Kasumi-1 (cell line): ENCODE results near the gene TMEM242.

Experiments
- DNase-seq, 2 experiments: peaks; one replicate each; lab custom pipeline; 2025; lab: John Stamatoyannopoulos, UW

Gene TMEM242

DNA sequence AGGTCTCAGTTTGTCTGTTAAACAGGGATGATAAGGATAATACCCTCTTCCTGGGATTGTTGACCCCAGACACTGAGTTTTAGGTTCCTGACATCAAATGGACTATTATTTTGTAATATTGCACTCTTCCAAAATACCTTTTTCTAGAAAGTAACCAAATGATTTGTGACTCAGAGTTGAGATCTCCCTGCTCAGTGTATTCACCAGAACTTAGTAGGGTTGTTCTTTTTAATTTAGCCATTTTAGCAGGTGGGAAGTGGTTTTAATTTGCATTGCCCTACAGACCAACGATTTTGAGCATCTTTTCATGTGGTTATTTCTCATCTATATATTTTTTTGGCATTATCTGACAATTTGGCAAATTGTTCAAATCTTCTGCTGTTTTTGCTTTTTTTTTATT is 75.1 kb downstream of the TMEM242 start:
- no peak for DNase-seq

DNA sequence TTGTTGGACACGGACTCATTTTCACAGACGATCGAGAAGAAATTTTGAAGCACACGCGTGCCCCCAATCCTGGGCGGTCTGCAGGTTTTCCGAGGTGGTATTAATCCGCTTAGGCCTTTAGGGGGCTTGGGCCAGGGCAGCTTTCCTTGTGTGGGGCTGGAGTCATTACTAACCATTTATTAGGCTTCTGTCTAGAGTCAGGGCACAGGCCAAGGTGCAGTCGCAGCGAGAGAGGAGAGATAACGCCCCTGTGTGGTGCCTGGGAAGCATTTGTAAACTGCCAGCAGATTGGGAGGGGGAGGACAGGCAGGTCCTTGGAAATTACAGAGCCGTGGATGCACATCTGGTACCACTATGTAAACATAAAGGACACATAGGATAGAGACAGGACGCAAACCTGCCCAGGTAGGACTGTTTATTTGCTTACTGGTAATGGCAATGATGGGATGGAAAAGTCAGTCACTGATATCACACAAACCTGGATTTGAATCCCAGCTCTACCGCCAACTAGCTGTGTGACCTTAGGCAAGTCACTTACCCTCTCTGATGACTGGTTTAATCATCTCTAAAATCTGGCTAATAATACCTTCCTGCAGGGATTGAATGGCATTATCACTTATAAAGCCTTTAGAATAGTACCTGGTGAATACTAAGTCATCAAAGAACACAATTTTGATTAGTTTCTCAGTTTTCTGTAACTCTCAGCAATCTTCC is 76.4 kb downstream of the TMEM242 start:
- DNase-seq = no peak

DNA sequence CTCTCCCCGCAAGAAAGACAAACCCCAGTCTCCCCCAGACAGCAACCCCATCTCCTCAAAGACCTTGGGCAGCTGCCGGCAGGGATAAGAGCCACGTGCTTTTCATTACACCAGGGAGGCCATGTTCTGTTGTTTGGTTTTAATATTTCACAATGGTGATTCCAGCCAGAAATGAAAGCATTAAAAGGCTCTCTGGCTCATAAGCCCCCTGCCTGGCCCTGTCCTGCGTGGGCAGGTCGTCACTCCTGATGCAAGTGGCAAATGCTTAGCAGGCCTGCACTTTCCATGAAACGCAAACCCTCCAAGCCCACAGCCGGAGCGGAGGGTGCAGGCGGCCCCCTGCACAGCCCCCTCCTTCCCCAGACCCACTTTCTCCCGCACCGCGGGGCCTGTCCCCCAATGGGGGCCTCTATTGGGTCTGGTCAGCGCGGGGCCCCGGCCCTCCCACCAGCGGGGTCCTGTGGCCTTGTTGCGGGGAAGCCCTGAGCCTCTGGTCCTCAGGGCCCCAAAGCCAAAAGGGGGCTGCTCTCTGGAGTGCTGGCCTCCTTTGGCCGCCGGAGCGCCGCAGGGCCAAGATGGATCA is 77.2 kb downstream of the TMEM242 start:
- DNase-seq = no peak

DNA sequence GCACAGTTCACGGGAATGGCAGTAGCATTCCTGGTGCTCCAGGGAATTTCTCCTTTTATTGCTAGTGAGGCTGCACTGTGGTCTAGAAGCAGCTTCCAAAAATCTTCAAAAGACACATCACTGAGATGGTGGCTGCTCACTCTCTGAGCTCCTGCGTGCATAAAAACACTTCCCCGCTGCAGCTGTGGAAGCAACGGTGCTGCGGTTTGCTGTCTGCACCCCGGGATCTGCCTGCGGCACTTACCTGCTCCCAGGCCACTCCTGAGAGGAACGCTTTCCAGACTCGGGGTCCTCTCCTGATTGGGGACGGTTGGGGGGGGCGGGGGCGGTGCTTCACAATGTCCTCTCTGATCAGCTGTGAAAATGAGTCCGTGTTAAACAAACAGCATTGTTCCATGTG is 77.9 kb downstream of the TMEM242 start:
- DNase-seq = no peak

DNA sequence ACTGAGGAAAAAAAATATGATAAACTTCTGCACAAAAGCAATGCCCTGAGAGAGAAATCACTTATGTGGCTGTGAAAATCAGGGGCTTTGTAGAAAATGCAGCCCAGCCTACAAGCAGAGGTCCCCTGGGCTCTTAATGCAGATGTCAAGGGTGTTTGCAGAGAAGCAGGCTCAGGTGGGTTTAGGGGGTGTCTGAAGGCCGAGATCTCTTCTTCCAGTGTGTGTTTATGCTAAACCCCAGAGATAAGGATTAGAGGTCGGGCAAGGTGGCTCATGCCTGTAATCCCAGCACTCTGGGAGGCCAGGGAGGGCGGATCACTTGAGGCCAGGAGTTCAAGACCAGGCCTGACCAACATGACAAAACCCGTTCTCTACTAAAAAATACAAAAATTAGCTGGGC is 78.5 kb downstream of the TMEM242 start:
- no peak for DNase-seq

DNA sequence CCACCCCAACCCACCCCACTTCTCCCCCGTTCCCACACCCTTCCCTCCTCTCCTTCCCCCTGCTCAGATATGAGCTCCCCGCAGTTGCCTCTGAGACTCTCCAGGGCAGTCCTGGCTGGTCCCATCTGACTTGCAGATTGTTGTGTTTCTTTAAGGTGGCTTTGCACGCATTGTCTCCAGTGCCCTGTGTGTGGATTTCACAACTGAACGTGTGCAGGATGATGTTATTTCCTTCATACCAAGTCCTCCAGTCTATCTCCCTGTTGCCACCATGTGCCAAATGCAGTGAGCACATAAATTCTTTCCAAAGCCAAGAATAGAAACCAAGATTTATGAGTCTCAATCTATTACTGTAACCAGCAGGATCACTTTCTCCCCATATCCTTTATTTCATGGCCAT is 79.1 kb downstream of the TMEM242 start:
- DNase-seq = no peak

DNA sequence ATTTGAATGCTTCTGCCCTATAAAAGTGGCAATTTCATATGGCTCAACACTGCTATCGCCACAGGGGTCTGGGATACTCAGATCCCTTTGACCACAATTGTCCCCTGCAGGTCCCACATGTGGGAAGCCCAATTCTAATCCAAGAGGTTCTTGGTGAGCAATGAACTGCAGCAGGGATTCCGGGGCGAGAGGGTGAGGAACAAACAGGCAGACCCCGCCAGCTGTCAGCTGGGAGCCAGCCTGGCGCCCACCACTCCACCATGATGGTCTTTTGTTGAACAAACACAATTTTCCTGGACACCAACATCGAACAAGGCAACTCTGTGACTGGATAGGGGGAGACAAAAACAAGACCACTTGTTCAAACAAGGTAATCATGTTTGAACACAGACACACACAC is 80.5 kb downstream of the TMEM242 start:
- no peak for DNase-seq

DNA sequence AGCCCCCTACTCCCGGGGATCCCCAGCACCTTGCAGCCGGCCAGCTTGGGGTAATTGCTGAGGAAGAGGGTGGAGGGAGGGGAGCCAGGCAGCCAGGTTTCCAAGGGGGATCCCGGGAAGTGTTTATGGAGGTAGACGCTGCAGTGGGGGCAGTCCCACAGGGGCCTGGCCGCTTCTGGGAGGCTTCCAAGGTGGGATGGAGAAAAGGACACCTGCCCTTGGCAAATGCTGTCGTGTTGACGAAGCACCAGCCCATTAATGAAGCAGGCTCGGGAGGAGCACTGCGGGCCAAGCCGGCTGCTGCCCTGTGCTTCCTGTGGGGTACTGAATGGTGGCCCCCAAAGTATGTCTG is 82.4 kb downstream of the TMEM242 start:
- DNase-seq = no peak

DNA sequence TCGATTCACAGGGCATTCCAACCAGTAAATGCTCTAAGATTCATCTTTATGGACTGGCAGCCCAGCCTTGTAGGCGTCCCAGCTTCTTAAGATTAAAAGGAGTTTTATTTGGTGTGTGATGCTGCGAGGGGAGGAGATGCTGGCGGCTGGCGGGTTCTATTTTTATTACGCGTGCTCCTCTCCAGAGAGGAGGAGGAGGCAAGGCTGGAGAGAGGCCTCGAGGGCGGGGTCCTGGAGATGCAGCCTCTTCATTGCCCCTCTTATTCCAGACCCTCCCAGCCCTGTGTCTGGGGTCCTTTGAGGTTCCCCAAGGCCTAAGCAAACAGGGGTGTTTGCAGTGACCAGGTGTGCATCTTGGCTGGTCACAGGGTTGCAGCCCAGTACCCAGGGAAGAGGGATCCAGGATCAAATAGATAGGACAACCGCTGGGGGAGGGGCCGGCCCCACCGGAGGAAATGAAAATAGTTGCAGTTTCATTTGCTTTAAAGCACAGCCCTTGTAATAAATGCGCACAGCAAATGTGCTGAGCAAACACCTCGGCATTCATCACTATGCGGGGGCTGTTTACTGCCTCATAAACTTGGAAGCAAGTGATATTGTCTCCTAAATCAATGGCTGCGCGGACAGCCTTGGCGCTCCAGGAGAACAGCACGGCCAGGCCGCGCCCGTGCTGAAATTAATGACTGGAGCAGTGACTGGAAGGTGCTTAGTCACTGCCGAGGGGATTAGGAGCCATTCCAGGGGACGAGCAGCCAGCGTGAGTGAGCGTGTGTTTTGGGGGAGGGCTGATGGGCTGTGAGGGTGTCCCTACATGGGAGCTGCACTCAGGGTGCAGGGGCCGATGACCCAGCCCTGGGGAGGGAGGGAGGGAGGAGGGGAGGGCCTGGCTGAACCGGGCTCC is 83.0 kb downstream of the TMEM242 start:
- no peak for DNase-seq

DNA sequence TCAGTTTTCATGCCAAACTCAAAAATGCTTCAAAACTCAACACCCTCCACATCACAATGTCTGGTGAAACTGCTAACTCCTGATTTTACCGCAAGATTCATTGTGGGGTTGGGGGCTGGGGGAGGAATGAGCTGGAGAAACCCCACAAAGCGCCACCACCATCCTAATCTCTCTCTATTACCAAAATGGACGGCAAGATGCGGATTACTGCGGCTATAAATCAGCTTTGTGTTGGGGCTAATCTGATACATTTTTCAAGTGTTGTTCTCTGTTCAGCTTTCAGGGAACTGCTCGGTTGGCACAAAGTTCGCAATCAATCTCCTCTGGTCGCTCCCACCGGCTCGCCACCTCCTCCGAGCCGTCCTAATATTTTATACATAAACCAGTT is 83.7 kb downstream of the TMEM242 start:
- DNase-seq = no peak
